ENCODE results near the gene WFDC12.

The WFDC12 gene

DNA sequence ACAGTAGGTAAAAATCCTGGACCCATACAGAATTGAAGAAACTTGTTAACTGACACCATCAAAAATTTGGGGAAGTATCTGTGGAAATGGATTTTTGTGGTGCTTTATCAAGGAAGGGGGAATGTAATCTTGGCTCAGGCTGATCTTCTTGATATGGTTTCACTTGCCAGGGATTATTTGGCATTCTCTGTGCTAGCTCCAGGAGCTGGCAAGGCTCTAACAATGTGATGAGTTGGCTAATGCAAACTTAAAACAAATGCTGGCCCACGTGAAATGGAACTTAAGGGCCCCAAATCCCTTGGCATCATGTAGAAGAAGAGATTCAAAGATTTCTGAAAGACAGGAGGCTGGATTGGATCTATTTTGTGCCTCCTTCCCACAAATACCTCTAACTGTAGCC lies 36.5 kb downstream of the WFDC12 start:
- DNase-seq = no peak

DNA sequence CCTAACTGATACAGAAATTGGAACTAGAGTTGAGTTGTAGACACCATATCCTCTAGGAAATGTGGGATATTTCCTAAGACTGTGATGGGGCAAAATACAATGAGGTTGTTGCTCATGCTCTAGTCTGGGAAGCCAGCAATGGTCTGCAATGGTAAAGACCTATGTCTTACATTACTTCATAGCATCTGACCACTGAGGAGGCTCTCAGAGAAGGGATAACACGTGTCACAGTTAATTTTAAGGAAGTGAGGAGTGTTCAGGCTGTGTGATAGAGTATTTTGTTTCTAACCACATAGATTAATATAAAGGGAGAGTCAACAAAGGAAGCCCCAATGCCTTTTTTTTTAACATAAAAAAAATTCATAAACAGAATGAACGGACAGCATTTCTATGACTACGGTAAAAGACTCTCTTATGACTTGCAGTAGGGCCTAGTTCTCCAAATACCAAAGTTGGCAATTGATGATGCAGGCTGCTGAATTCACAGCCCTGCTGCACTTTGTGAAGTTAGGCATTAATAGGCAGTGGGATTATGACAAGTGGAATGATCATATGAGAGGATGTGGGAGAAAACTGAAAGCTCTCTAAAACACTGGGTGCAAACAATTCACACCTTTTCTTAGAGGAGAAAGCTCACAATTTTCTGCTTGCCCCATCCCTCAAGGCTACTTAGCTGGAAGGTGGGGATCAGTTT lies 37.0 kb downstream of the WFDC12 start:
- DNase-seq = no peak

DNA sequence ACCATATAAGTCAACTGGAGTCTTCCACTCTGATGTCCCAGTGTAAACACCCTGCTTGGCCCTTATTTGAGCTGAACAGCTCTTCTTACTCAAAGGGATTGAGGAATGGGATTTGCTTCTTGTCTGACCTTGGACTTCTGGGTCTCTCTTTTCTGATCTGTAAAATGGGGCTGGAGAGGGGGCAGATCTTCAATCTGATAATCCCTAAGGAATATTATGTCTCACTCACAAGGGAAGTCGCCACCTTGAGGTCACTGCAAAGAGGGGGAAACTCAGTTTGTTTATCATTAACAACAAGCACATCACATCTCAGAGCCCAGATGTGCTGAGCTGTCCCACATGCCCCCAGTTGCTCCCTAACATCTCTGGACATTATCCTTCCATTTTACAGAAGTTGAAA lies 38.4 kb downstream of the WFDC12 start:
- DNase-seq = no peak

- DNase-seq = no peak
Observed at GRCh38 chr20:45085289-45085688, 39.0 kb downstream of the WFDC12 start.

- DNase-seq = no peak
Observed at GRCh38 chr20:45083127-45083526, 41.1 kb downstream of the WFDC12 start.

GRCh38 chr20:45082468-45082867 lies 41.8 kb downstream of the WFDC12 start:
- no peak for DNase-seq

- DNase-seq = no peak
Observed at GRCh38 chr20:45080867-45081624, 43.2 kb downstream of the WFDC12 start.

DNA sequence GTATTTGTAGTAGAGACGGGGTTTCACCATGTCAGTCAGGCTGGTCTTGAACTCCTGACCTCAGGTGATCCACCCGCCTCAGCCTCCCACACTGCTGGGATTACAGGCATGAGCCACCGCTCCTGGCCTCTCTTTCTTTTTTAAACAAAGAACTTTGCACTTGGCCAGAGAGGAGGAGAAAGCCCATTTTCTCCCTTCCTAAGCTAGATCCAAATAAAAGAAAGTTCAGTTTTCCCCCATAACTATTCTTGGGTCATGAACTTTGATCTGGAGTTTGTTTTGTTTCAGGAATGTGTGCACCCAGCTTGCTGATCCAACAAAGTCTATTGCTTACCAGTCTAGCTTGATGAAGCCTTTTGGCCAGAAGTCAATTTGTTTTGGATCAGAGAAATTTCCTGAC lies 46.7 kb downstream of the WFDC12 start:
- no peak for DNase-seq

Measured in NCI-H2227 treated with DMSO at 0.1 percent for 48 hours (cell line).